Smooth muscle cell (in vitro differentiated cells): ENCODE measurements around the gene CLSTN2. TPM values are rescaled to one million over a fixed set of nuclear protein-coding genes. Genes with fewer than 3 reads are reported as not detected.

Source experiments
- DNase-seq: peaks from one replicate; lab custom pipeline; 2025; ENCODE audit not compliant: unreplicated experiment; lab: John Stamatoyannopoulos, UW
- H2AFZ ChIP-seq: fragments of 200-600 bp; sonication (generic); 2 replicates; pipeline ENCODE4 v1.6.0; 2016; ENCODE audit warnings: antibody characterized with exemption, low read depth, mild to moderate bottlenecking
- H3F3A ChIP-seq: fragments of 200-600 bp; sonication (generic); 2 replicates; pipeline ENCODE4 v1.6.0; 2017; ENCODE audit warnings: antibody characterized with exemption, low read depth
- H3K27ac ChIP-seq: fragments of 200-600 bp; sonication (generic); 2 replicates; pipeline ENCODE4 v1.5.1; 2016; ENCODE audit warnings: low read depth, mild to moderate bottlenecking
- H3K27me3 ChIP-seq: fragments of 200-600 bp; sonication (generic); 2 replicates; pipeline ENCODE4 v1.6.1; 2016; ENCODE audit warnings: low read depth, mild to moderate bottlenecking
- H3K36me3 ChIP-seq: fragments of 200-600 bp; sonication (generic); 2 replicates; pipeline ENCODE4 v1.5.1; 2016; ENCODE audit warnings: low read depth
- H3K4me1 ChIP-seq: fragments of 200-600 bp; sonication (generic); 2 replicates; pipeline ENCODE4 v1.5.1; 2016; ENCODE audit warnings: low read depth
- H3K4me2 ChIP-seq: fragments of 200-600 bp; sonication (generic); 2 replicates; pipeline ENCODE4 v1.6.0; 2016; ENCODE audit warnings: mild to moderate bottlenecking
- H3K4me3 ChIP-seq: fragments of 200-600 bp; sonication (generic); 2 replicates; pipeline ENCODE4 v1.5.1; 2016; ENCODE audit warnings: mild to moderate bottlenecking
- H3K79me2 ChIP-seq: fragments of 200-600 bp; sonication (generic); 2 replicates; pipeline ENCODE4 v1.6.0; 2016; ENCODE audit warnings: low read depth, mild to moderate bottlenecking
- H3K9ac ChIP-seq: fragments of 200-600 bp; sonication (generic); 2 replicates; pipeline ENCODE4 v1.6.0; 2016; ENCODE audit warnings: low read depth
- H3K9me3 ChIP-seq: fragments of 200-600 bp; sonication (generic); replicated peaks from 2 replicates; pipeline ENCODE4 v1.5.1; 2016; ENCODE audit warnings: low read depth
- H4K20me1 ChIP-seq: fragments of 200-600 bp; sonication (generic); 2 replicates; pipeline ENCODE4 v1.6.0; 2016; ENCODE audit warnings: low read depth
- WGBS: methylation state at CpG from one replicate; pipeline ENCODE4 v1.1.7; 2016; ENCODE audit warnings: low lambda C conversion rate; 5-methylcytosine and 5-hydroxymethylcytosine counted together
- polyA plus RNA-seq: library from polyadenylated mRNA; unstranded; fragments of >200 nt; fragmentation: Nextera tagmentation; extraction: Ambion mirVana; gene quantifications from 2 replicates; pipeline ENCODE4 v1.2.1, GENCODE V29; 2016
- total RNA-seq: library from RNA; depleted of rRNA; stranded (reverse); fragments of >200 nt; gene quantifications from 2 replicates; pipeline ENCODE4 v1.2.3, GENCODE V29; 2014
- TF ChIP-seq, protein P1 (sequence below): fragments of 200-600 bp; sonication (generic); IDR thresholded peaks from 2 replicates; pipeline ENCODE4 v1.5.1; 2017; ENCODE audit warnings: borderline replicate concordance, mild to moderate bottlenecking, antibody characterized with exemption; ENCODE audit not compliant: insufficient read depth, poor library complexity, severe bottlenecking

CLSTN2 gene
- total and polyA plus RNA-seq, 2 experiments from 2014 or later: 0.91 to 1.5 TPM

GRCh38 chr3:140113996-140114788, 179.2 kb downstream of the CLSTN2 start:
- 90% methylated on average over 3 of the region's 3 CpGs for WGBS
- Histone ChIP-seq H3K4me2 (no peak overlapping the region), H3F3A (no peaks in the 10 kb centered on the region), H3K4me1 (peaks cover 7% of the 10 kb centered on the region), H3K79me2 (no peaks in the 10 kb centered on the region), H3K4me3 (no peak overlapping the region), H3K9me3 (no peaks in the 10 kb centered on the region), H2AFZ (no peak overlapping the region), H3K9ac (no peak overlapping the region), H3K36me3 (no peaks in the 10 kb centered on the region), H4K20me1 (no peaks in the 10 kb centered on the region), H3K27me3 (no peaks in the 10 kb centered on the region), H3K27ac (no peak overlapping the region)
- DNase-seq: no peak
- TF ChIP-seq, protein P1, sequence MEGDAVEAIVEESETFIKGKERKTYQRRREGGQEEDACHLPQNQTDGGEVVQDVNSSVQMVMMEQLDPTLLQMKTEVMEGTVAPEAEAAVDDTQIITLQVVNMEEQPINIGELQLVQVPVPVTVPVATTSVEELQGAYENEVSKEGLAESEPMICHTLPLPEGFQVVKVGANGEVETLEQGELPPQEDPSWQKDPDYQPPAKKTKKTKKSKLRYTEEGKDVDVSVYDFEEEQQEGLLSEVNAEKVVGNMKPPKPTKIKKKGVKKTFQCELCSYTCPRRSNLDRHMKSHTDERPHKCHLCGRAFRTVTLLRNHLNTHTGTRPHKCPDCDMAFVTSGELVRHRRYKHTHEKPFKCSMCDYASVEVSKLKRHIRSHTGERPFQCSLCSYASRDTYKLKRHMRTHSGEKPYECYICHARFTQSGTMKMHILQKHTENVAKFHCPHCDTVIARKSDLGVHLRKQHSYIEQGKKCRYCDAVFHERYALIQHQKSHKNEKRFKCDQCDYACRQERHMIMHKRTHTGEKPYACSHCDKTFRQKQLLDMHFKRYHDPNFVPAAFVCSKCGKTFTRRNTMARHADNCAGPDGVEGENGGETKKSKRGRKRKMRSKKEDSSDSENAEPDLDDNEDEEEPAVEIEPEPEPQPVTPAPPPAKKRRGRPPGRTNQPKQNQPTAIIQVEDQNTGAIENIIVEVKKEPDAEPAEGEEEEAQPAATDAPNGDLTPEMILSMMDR: no peak

- Histone ChIP-seq H3K4me3 (no peak overlapping the region), H3K4me2 (no peak overlapping the region), H3K27ac (no peak overlapping the region), H3K9me3 (no peaks in the 10 kb centered on the region), H3K36me3 (no peaks in the 10 kb centered on the region), H3F3A (no peaks in the 10 kb centered on the region), H3K4me1 (peaks cover 7% of the 10 kb centered on the region), H3K79me2 (no peaks in the 10 kb centered on the region), H3K9ac (no peak overlapping the region), H4K20me1 (no peaks in the 10 kb centered on the region), H3K27me3 (no peaks in the 10 kb centered on the region), H2AFZ (no peak overlapping the region)
- TF ChIP-seq, protein P1: no peak
- no peak for DNase-seq
- WGBS: 82% methylated on average over 2 of the region's 2 CpGs
Observed at GRCh38 chr3:140114789-140115080, 179.8 kb downstream of the CLSTN2 start.

- no peak for DNase-seq
- peaks cover 7% of the 10 kb centered on the region for H3K4me1 ChIP-seq
- no peak overlapping the region for H3K27ac ChIP-seq
- H3K9ac ChIP-seq: no peak overlapping the region
- TF ChIP-seq, protein P1: no peak
- WGBS: 26% methylated on average over 3 of the region's 4 CpGs
- H3F3A ChIP-seq: no peaks in the 10 kb centered on the region
- no peaks in the 10 kb centered on the region for H3K27me3 ChIP-seq
- H3K36me3 ChIP-seq: no peaks in the 10 kb centered on the region
- H3K9me3 ChIP-seq: no peaks in the 10 kb centered on the region
- H4K20me1 ChIP-seq: no peaks in the 10 kb centered on the region
- H2AFZ ChIP-seq: no peak overlapping the region
- no peaks in the 10 kb centered on the region for H3K79me2 ChIP-seq
- peak overlapping the region; percentile 72 for H3K4me2 ChIP-seq
- no peak overlapping the region for H3K4me3 ChIP-seq
Observed at GRCh38 chr3:140117096-140117526, 182.1 kb downstream of the CLSTN2 start.

- DNase-seq: no peak
- H3K9ac ChIP-seq: no peak overlapping the region
- no peaks in the 10 kb centered on the region for H3K4me1 ChIP-seq
- no peaks in the 10 kb centered on the region for H3K27me3 ChIP-seq
- no peak overlapping the region for H3K4me3 ChIP-seq
- H2AFZ ChIP-seq: no peak overlapping the region
- no peak overlapping the region for H3K4me2 ChIP-seq
- H3K9me3 ChIP-seq: no peaks in the 10 kb centered on the region
- no peaks in the 10 kb centered on the region for H3K79me2 ChIP-seq
- H3F3A ChIP-seq: no peaks in the 10 kb centered on the region
- H3K27ac ChIP-seq: no peak overlapping the region
- TF ChIP-seq, protein P1: no peak
- H4K20me1 ChIP-seq: no peaks in the 10 kb centered on the region
- no peaks in the 10 kb centered on the region for H3K36me3 ChIP-seq
- WGBS: 22% methylated on average over 3 of the region's 3 CpGs
Observed at GRCh38 chr3:140122183-140122582, 187.2 kb downstream of the CLSTN2 start.
